Activated T-cell treated with anti-CD3 and anti-CD28 coated beads, Interleukin-2, amount 50 U/mL, for 4 hours (primary cell): ENCODE measurements around the gene MAST4. TPM values are rescaled to one million over a fixed set of nuclear protein-coding genes. Genes with fewer than 3 reads are reported as not detected.

Experiments
- ATAC-seq, 2 donors: fragments of 200-7000 bp; cut with Tn5 transposase; one replicate each; pipeline ENCODE4 v1.10.0; 2021
- DNase-seq: peaks from one replicate; pipeline ENCODE4 v3.0.0-alpha.2; 2020
- H3K27me3 Mint-ChIP-seq: one replicate; pipeline ENCODE4 v1.8.0; 2021; ENCODE audit warnings: low read depth, mixed read lengths
- H3K36me3 Mint-ChIP-seq: one replicate; pipeline ENCODE4 v1.8.0; 2022; ENCODE audit warnings: mixed read lengths; ENCODE audit not compliant: insufficient read depth
- H3K4me1 Mint-ChIP-seq: one replicate; pipeline ENCODE4 v1.8.0; 2021; ENCODE audit warnings: low read depth, mixed read lengths
- H3K4me3 Mint-ChIP-seq: one replicate; pipeline ENCODE4 v1.8.0; 2021; ENCODE audit warnings: mild to moderate bottlenecking, moderate library complexity, mixed read lengths
- H3K9me3 Mint-ChIP-seq: one replicate; pipeline ENCODE4 v1.8.0; 2021; ENCODE audit warnings: mixed read lengths
- total RNA-seq, 3 donors: library from RNA; stranded (reverse); gene quantifications; one replicate each; pipeline ENCODE4 v1.2.1, GENCODE V29; 2021

MAST4 gene
- total RNA-seq, 3 donors from 2014 or later: 9.5 to 16.5 (median 15.5) TPM

GRCh38 chr5:67010684-67011409 lies 414.7 kb downstream of the MAST4 start:
- peaks cover 14% of the 10 kb centered on the region for H3K36me3 Mint-ChIP-seq
- DNase-seq: no peak
- peaks cover 91% of the 10 kb centered on the region for H3K4me1 Mint-ChIP-seq
- H3K4me3 Mint-ChIP-seq: no peak overlapping the region
- no peaks in the 10 kb centered on the region for H3K9me3 Mint-ChIP-seq
- H3K27me3 Mint-ChIP-seq: no peaks in the 10 kb centered on the region
- ATAC-seq: peak; percentile 27 to 49

- no peak for ATAC-seq
- Mint-ChIP-seq H3K4me3 (no peak overlapping the region), H3K4me1 (peaks cover 88% of the 10 kb centered on the region)
Measured at GRCh38 chr5:67011422-67011821, 415.2 kb downstream of the MAST4 start.

GRCh38 chr5:67012171-67012570 lies 416.0 kb downstream of the MAST4 start:
- ATAC-seq: peak; percentile 88 to 91
- Mint-ChIP-seq H3K9me3 (no peaks in the 10 kb centered on the region), H3K27me3 (no peaks in the 10 kb centered on the region), H3K36me3 (peaks cover 19% of the 10 kb centered on the region), H3K4me1 (peaks cover 86% of the 10 kb centered on the region), H3K4me3 (peak overlapping the region; percentile 17)
- DNase-seq: no peak

More at GRCh38 chr5:67011422-67011821, 415.2 kb downstream of the MAST4 start:
- H3K9me3 Mint-ChIP-seq: no peaks in the 10 kb centered on the region
- H3K27me3 Mint-ChIP-seq: no peaks in the 10 kb centered on the region
- H3K36me3 Mint-ChIP-seq: peaks cover 15% of the 10 kb centered on the region
- DNase-seq: no peak

- Mint-ChIP-seq H3K9me3 (no peaks in the 10 kb centered on the region), H3K4me3 (no peak overlapping the region), H3K36me3 (peaks cover 19% of the 10 kb centered on the region), H3K4me1 (peaks cover 71% of the 10 kb centered on the region), H3K27me3 (no peaks in the 10 kb centered on the region)
- DNase-seq (no peak), ATAC-seq (no peak)
Measured at GRCh38 chr5:67013719-67014118, 417.5 kb downstream of the MAST4 start.

GRCh38 chr5:67014191-67014590 lies 418.0 kb downstream of the MAST4 start:
- Mint-ChIP-seq H3K4me3 (no peak overlapping the region), H3K4me1 (peaks cover 66% of the 10 kb centered on the region), H3K27me3 (no peaks in the 10 kb centered on the region), H3K36me3 (peaks cover 17% of the 10 kb centered on the region), H3K9me3 (no peaks in the 10 kb centered on the region)
- DNase-seq: no peak
- ATAC-seq: no peak

- no peak for DNase-seq
- H3K9me3 Mint-ChIP-seq: no peaks in the 10 kb centered on the region
- peaks cover 59% of the 10 kb centered on the region for H3K4me1 Mint-ChIP-seq
- H3K27me3 Mint-ChIP-seq: no peaks in the 10 kb centered on the region
- no peak for ATAC-seq
- H3K4me3 Mint-ChIP-seq: no peak overlapping the region
- H3K36me3 Mint-ChIP-seq: peaks cover 14% of the 10 kb centered on the region
Measured at GRCh38 chr5:67014957-67015400, 418.8 kb downstream of the MAST4 start.

- Mint-ChIP-seq H3K27me3 (no peaks in the 10 kb centered on the region), H3K4me3 (no peak overlapping the region), H3K4me1 (peaks cover 52% of the 10 kb centered on the region), H3K36me3 (peaks cover 14% of the 10 kb centered on the region), H3K9me3 (no peaks in the 10 kb centered on the region)
- ATAC-seq (no peak), DNase-seq (no peak)
Measured at GRCh38 chr5:67015541-67016191, 419.5 kb downstream of the MAST4 start.

- no peak for ATAC-seq
- Mint-ChIP-seq H3K36me3 (peaks cover 17% of the 10 kb centered on the region), H3K4me3 (no peak overlapping the region), H3K27me3 (no peaks in the 10 kb centered on the region), H3K4me1 (peaks cover 32% of the 10 kb centered on the region), H3K9me3 (no peaks in the 10 kb centered on the region)
- no peak for DNase-seq
Measured at GRCh38 chr5:67019065-67019845, 423.1 kb downstream of the MAST4 start.

- no peak overlapping the region for H3K4me3 Mint-ChIP-seq
- H3K27me3 Mint-ChIP-seq: no peaks in the 10 kb centered on the region
- H3K4me1 Mint-ChIP-seq: peaks cover 23% of the 10 kb centered on the region
- H3K9me3 Mint-ChIP-seq: no peaks in the 10 kb centered on the region
- DNase-seq (no peak), ATAC-seq (no peak)
- H3K36me3 Mint-ChIP-seq: peaks cover 18% of the 10 kb centered on the region
Measured at GRCh38 chr5:67020096-67020615, 424.0 kb downstream of the MAST4 start.

- no peaks in the 10 kb centered on the region for H3K9me3 Mint-ChIP-seq
- H3K4me1 Mint-ChIP-seq: peaks cover 21% of the 10 kb centered on the region
Measured at GRCh38 chr5:67021031-67021430, 424.8 kb downstream of the MAST4 start.

GRCh38 chr5:67021521-67021920 lies 425.3 kb downstream of the MAST4 start:
- peaks cover 23% of the 10 kb centered on the region for H3K4me1 Mint-ChIP-seq
- H3K27me3 Mint-ChIP-seq: no peaks in the 10 kb centered on the region
- H3K36me3 Mint-ChIP-seq: peaks cover 16% of the 10 kb centered on the region
- peak; percentile 77 to 85 for ATAC-seq
- H3K4me3 Mint-ChIP-seq: no peak overlapping the region
- H3K9me3 Mint-ChIP-seq: no peaks in the 10 kb centered on the region
- DNase-seq: no peak

More at GRCh38 chr5:67021031-67021430, 424.8 kb downstream of the MAST4 start:
- Mint-ChIP-seq H3K4me3 (no peak overlapping the region), H3K36me3 (peaks cover 16% of the 10 kb centered on the region), H3K27me3 (no peaks in the 10 kb centered on the region)
- ATAC-seq: no peak
- DNase-seq: no peak

- H3K27me3 Mint-ChIP-seq: no peaks in the 10 kb centered on the region
- H3K36me3 Mint-ChIP-seq: peaks cover 14% of the 10 kb centered on the region
- DNase-seq: no peak
- peaks cover 20% of the 10 kb centered on the region for H3K4me1 Mint-ChIP-seq
- H3K4me3 Mint-ChIP-seq: no peak overlapping the region
- no peaks in the 10 kb centered on the region for H3K9me3 Mint-ChIP-seq
- no peak for ATAC-seq
Measured at GRCh38 chr5:67021962-67022361, 425.8 kb downstream of the MAST4 start.

- DNase-seq: no peak
- ATAC-seq: no peak
- Mint-ChIP-seq H3K27me3 (no peaks in the 10 kb centered on the region), H3K9me3 (no peaks in the 10 kb centered on the region), H3K4me1 (peaks cover 38% of the 10 kb centered on the region), H3K4me3 (no peak overlapping the region), H3K36me3 (peaks cover 11% of the 10 kb centered on the region)
Measured at GRCh38 chr5:67025457-67025856, 429.3 kb downstream of the MAST4 start.

- Mint-ChIP-seq H3K36me3 (peaks cover 11% of the 10 kb centered on the region), H3K9me3 (no peaks in the 10 kb centered on the region), H3K4me3 (no peak overlapping the region), H3K27me3 (no peaks in the 10 kb centered on the region), H3K4me1 (peaks cover 44% of the 10 kb centered on the region)
- ATAC-seq (no peak), DNase-seq (no peak)
Measured at GRCh38 chr5:67026278-67026677, 430.1 kb downstream of the MAST4 start.
